Measurements from ENCODE around the gene SLC9A8. TPM values are rescaled to one million over a fixed set of nuclear protein-coding genes. Genes with fewer than 3 reads are reported as not detected.
"Not testable (repeated sequence)": the region's sequence is repeated elsewhere in the genome, so short reads cannot be mapped to it uniquely, and the experiment has no call there.

SLC9A8 gene
- total RNA-seq, 3 donors from 2014 or later, result 15.9 to 26.9 (median 16.3) TPM

GRCh38 chr20:49892817-49893216, 80.2 kb downstream of the SLC9A8 start:
- Histone ChIP-seq H3K4me3 (no peak overlapping the region), H3K36me3 (ENCODE audit: low read depth) (no peaks in the 10 kb centered on the region), H3K4me1 (ENCODE audit: low read depth) (peaks cover 11% of the 10 kb centered on the region), H3K9me3 (no peaks in the 10 kb centered on the region)
- intact Hi-C loops (cut with DNase I, micrococcal nuclease), result no loop called here
- DNase-seq (no peak), ATAC-seq (no peak)
- no peak for TF ChIP-seq CTCF (IDR thresholded peaks at IDR 0.05)

DNA sequence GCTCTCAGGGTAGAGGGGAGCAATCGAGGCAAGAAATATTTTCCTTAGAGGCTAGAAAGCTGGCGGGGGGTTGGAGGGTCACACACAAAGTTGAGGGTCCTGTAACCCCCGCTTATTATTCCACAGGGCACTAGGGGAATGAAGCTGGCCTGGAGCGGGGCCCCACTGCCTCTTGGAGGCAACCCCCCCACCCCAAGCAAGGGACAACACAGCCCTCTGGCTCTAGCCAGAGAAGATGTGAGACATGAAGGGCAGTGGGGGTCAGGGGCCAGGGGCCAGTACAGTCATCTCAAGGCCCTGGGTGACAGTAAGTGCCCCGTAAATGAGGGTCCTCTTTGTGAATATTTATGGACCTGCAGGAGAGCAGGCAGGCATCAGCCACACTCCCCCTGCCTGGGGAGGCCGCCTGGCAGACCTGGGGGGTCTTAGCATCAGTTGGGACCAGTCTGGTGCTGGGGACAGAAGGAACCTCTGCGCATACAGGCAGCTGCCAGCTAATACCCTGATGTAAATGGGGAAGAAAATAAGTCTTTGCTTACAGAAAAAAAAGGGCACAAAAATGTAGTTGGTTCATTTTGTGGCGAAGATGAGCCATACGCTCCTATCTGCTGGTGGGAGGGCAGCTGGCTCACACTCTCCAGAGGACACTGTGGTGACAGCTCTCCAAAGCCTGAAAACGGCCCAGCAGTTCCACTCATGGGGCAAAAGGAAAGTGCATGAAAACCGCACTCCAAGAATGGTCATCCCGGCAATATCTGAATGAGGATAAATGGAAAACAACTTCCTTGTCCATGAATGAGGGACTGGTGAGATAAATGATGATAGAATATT, 80.8 kb downstream of the SLC9A8 start:
- no peak for DNase-seq
- no peak overlapping the region for H3K4me3 ChIP-seq
- intact Hi-C loops (cut with DNase I, micrococcal nuclease), result no loop called here
- no peaks in the 10 kb centered on the region for H3K36me3 ChIP-seq (ENCODE audit: low read depth)
- H3K9me3 ChIP-seq, result no peaks in the 10 kb centered on the region
- H3K4me1 ChIP-seq (ENCODE audit: low read depth), result peaks cover 11% of the 10 kb centered on the region
- no peak for TF ChIP-seq CTCF (IDR thresholded peaks at IDR 0.05)
- peak; percentile 20 for ATAC-seq

GRCh38 chr20:49894073-49894470, 81.4 kb downstream of the SLC9A8 start:
- H3K4me3 ChIP-seq, result no peak overlapping the region
- intact Hi-C loops (cut with DNase I, micrococcal nuclease), result no loop called here
- no peaks in the 10 kb centered on the region for H3K9me3 ChIP-seq
- H3K36me3 ChIP-seq (ENCODE audit: low read depth), result no peaks in the 10 kb centered on the region
- DNase-seq (no peak), ATAC-seq (peak; percentile 12)
- peaks cover 6% of the 10 kb centered on the region for H3K4me1 ChIP-seq (ENCODE audit: low read depth)
- no peak for TF ChIP-seq CTCF (IDR thresholded peaks at IDR 0.05)

DNA sequence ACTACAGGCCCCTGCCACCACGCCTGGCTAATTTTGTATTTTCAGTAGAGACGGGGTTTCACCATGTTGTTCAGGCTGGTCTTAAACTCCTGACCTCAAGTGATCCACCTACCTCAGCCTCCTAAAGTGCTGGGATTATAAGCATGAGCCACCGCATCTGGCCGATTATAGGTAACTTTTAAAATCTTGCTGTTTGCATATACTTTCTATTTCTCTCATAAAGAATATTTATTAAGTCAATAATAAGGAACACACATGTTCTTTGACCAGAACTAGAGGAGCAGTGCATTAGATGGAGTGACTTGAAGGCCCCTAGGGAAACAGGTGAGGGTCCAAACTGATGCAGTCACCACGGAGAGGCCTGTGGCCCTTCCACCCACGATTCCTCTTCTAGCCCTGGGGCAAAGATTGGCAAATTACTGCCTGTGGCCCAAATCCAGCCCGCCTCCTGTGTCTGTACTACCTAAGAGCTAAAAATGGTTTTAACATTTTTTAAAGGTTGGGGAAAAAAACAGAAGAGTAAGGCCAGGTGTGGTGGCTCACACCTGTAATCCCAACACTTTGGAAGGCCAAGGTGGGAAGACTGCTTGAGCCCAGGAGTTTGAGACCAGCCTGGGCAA, 83.0 kb downstream of the SLC9A8 start:
- H3K9me3 ChIP-seq; ATAC-seq; H3K4me1 ChIP-seq (ENCODE audit: low read depth); H3K36me3 ChIP-seq (ENCODE audit: low read depth); intact Hi-C loops (cut with DNase I, micrococcal nuclease); DNase-seq; H3K4me3 ChIP-seq: not testable (repeated sequence)

DNA sequence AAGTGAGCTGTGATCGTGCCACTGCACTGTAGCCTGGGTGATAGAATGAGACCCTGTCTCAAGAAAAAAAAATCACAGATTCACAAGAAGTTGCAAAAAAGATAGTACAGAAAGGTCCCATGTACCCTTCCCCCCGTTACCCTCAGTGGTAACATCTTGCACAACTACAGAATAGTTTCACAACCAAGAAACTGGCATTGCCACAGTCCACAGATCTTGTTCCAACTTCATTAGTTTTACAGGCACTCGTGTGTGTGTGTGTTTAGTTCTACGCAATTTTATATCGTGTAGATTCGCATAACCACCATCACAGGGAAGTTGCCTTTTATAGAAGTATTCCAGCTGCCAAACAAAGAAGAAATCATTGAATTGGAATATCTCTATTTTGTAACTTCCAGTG, 83.6 kb downstream of the SLC9A8 start:
- Histone ChIP-seq H3K9me3 (no peaks in the 10 kb centered on the region), H3K4me1 (ENCODE audit: low read depth) (peaks cover 6% of the 10 kb centered on the region), H3K4me3 (no peak overlapping the region), H3K36me3 (ENCODE audit: low read depth) (no peaks in the 10 kb centered on the region)
- DNase-seq, result no peak
- intact Hi-C loops (cut with DNase I, micrococcal nuclease), result no loop called here
- ATAC-seq, result no peak
- TF ChIP-seq CTCF (IDR thresholded peaks at IDR 0.05), result no peak
